HG02973 (cell line): Measurements from ENCODE around the gene LMO7.

Experiments
- ATAC-seq: cut with Tn5 transposase; IDR thresholded peaks from one replicate; pipeline ENCODE4 v1.9.1; 2021; ENCODE audit warnings: moderate library complexity; ENCODE audit not compliant: unreplicated experiment

LMO7 gene

DNA sequence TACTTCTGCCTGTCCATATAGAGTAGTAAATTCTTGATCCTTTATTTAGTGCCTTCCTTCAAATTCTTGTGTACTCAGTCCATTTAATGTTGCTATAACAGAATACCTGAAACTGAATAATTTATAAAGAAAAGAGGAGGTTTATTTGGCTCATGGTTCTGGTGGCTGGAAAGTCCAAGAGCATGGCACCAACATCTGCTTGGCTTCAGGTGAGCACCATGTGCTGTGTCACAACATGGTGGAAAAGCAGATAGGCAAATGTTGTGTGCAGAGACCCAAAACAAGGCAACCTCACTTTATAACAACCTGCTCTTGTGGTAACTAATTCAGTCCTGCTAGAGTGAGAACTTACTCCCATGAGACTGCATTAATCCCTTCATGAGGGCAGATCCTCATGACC lies 195.3 kb downstream of the LMO7 start:
- no peak for ATAC-seq

DNA sequence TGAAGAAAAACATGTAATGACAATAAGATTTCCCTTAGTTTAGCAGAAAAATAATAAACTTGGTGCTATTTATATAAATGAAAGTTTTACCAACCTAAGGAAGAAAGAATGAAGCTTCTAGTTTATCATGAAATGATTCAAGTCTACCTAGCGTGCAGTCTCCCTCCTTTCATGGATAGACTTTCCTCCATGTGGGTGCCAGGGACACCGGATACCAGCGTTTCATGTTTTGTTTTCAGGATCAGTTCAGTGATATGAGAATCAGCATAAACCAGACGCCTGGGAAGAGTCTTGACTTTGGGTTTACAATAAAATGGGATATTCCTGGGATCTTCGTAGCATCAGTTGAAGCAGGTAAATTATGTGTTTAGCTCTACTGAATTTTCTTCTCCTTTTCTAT lies 196.7 kb downstream of the LMO7 start:
- no peak for ATAC-seq

DNA sequence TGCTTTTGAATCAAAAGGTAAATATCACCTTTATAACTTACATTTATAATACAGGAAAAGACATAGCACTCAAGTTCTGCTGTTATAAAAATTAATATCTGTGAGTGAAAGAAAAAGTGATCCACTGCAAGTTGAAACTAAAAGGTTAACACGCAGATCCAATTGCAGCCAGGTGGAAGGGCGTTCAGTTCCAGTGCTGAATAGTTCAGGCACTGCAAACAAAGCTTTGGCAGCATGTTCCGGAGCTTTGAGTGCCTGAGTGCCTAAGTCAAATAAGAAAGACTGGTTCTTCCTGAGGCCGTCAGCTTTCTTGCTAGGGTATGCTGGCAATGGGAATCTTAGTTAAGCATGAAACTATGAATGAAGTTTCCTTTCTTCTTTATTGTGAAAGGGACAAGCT lies 200.3 kb downstream of the LMO7 start:
- ATAC-seq: no peak

DNA sequence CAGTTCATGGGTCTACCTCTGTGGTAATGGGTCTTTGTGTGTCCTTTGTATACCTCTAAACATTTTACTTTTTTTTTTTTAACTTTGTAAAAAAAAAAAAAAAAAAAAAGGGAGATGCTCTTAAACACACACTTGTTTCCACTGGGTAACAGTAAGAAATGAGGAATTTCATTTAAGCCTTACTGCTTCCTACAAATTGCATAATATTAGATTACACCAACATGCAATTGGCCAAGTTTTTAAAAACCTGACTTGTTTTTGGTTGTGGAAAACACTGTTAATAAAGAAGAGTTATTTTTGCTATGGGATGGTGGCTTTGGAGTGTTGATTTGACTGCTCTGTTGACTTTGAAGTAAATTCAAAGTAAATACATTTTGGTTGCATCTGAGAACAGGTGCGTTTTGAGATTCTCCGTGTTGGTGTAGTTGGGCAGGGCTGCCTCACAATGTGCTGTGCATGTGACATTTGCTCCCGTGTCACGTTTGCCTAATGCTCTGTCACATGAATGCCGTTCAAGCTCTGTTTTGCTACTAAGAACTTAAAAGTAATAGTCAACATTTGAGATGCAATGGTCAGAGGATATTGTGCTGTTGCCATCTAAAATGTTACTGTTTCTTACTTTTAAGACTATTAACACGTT lies 202.4 kb downstream of the LMO7 start:
- no peak for ATAC-seq

DNA sequence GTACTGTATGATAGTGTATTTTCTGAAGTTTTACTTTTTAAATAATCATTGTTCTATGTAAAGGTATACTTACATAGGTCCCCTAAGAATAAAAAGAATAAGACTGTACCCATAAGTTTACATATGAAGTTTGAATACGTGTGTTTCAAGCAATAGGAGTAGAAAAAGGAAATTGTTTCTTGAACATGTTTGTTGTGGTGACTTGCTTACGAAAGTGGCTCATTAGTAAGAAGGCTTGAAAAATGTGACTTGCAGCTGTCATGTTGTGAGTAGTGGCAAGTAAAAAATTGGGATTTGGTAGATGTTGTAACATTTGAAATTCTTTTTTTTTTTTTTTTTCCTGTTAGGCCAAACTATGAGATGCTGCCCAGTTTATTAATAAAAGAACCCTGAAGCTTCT lies 203.3 kb downstream of the LMO7 start:
- no peak for ATAC-seq

DNA sequence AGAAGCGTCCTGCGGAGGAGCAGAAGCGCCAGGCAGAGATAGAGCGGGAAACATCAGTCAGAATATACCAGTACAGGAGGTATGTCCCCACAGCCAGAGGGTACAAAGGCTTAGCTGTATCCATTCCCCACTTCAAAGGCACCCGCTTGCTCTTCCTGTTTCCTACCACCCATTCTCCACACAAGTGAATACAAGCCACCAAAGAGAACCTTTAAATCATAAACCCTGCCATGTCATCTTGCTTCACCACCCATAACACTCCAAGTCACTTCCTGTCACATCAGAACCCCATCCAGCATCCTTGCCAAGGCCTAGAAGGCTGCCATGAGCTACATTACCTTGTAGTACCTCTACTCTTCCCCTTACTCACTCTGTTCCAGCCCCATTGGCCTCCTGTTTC lies 205.8 kb downstream of the LMO7 start:
- no peak for ATAC-seq

DNA sequence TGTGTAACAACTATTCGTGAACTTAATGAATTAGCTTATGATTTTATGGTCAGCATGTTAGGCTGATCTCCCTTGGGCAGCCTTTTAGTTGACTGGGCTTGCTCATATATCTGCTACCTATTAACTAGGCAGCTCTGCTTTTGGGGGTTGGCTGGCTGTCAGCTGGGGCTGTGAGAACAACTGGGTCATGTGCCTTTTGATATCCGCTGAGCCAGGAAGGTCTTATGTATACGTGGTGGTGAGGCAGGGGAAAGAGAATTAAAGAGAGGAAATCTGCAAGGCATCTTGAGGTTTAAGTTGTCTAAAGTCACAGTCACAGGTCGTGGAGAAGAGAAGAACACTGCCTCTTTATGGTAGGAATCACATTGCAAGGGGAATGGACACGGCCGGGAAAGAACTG lies 206.9 kb downstream of the LMO7 start:
- no peak for ATAC-seq

DNA sequence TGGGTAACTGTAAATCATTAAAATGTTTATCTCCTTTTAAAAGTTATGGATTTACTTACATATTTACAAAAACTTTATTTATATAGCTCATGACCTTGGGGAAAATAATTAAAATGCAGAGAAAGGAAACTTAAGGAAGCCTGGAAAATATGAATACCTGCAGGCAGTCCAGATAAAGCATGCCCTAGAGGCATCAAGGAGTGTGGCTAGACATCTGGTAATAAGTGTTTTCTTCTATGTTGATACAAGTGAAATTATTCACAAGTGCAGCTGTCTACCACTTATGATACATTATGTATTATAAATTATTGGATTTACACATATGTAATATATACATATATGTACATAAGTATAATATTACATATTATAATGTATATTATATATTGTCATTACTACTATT lies 207.9 kb downstream of the LMO7 start:
- ATAC-seq: no peak

DNA sequence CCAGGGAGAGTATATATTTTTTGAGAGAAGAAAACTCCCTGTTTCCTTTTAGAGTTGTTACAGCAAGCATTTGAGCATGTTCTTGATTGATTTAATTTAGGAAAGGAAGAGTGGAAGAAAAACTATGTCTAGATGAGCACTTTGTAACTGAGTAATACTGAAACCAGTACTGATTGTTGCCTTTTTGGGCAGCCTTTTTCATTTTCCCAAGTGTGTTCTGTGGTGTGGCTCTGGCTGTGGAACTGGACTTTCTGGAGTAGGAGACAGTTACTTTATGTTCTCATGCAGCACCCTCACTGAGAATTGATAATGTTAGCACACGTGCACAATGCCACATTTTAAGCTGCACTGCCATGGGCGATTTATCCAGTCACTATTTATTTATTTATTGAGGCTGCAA lies 211.5 kb downstream of the LMO7 start:
- ATAC-seq: no peak

DNA sequence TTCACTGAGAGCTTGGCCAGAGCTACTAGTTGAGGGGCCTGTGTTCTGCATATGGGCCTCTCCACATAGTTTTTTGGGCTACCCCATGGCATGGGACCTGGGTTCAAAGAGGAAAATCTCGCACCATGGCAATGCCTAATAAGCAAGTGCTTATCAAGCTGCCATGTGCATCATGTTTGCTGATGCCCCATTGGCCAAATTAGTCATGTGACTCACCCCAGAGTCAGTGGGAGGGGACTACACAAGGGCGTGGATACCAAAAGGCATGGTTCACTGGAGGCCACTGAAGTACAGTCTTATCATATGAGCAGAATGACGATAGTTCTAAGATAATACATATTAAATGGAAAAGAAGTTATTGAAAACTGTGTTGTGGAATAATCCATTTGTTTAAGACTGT lies 214.8 kb downstream of the LMO7 start:
- no peak for ATAC-seq

DNA sequence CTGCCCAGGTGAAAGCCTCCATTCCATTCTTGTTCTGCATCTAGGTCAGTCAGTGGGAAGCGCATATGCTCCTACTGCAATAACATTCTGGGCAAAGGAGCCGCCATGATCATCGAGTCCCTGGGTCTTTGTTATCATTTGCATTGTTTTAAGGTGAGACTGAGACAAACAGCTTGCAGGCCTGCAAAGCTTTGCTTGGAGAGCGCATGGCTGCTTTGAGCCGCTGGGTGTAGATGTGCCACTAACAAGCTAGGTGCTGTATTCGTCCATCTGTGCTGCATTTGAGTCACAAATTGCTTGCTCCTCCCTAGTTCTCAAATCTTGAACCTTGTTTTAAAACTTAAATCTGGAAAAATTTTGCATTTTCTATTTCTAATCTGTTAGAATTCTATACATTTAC lies 219.1 kb downstream of the LMO7 start:
- ATAC-seq: no peak

DNA sequence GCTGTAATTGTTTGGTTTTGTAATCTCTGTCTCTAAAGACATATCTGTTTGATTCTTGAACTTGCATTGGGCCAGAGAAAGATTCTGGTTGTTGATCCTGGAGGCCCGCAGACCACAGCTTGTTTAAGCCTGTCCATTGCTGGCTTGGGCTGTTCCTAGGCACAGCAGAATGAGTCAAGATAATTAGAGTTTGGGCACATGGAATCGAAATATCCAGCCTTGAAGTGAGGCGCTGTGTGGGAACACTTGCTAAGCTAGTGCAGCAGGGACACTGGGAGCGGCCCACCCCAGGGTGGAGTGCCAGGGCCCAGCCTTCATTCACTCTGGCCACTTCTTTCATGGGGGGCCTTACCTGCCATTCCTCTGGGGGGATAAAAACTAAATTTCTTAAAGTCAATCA lies 219.7 kb downstream of the LMO7 start:
- ATAC-seq: no peak

DNA sequence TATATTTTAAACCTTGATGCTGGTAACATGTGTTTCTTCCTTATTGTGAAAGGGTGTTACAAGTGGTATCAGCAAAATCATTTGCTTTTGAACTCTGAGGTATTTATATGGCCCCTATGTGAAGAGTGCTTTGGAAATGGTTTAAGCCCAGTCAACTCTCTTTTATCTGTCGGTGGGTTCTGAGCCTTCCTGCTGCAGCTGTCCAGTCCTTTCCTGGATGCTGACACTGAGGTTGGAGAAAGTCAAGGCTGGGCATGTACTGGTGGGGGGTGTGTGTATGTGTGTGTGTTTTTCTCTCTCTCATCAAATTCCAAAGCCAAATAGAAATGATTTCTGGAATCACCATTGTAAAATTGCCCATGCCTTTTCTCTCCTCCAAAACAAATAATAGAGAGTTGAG lies 221.2 kb downstream of the LMO7 start:
- no peak for ATAC-seq

DNA sequence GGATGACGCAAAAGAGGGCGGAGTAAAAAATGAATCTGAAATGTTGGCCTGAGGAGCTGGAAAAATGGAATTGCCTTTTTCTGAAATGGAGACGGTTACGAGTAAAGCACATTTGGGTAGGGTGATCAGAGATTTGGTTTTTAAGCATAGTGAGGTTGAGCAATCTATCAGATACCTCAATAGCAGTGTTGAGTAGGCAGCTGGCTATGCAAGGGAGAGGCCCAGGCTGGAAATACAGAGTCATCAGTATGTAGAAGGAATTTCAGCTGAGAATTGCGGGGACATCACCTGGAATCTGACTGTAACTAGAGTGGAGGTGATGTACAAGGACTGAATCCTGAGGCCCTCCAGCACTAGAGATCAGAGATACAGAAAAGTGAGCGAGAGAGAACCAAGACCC lies 224.8 kb downstream of the LMO7 start:
- no peak for ATAC-seq

DNA sequence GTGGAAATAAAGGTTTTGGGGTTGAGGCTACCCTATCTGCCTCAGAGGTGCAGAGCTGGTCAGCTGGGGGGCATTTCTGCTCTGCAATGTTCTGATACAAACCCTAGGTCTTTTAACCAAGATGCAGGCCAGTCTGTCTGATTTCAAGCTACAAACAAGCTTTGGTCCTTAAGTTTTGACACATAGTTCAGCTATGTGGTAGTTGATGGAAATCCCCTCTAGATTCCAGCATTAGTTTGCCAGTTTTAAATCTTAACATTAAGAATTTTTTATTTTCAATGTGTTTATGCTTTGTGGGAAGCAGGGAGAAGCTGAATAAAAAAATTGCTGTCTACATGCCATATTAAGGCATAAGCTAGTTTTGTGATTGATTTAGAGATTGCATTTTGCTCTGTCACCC lies 225.7 kb downstream of the LMO7 start:
- ATAC-seq: no peak

DNA sequence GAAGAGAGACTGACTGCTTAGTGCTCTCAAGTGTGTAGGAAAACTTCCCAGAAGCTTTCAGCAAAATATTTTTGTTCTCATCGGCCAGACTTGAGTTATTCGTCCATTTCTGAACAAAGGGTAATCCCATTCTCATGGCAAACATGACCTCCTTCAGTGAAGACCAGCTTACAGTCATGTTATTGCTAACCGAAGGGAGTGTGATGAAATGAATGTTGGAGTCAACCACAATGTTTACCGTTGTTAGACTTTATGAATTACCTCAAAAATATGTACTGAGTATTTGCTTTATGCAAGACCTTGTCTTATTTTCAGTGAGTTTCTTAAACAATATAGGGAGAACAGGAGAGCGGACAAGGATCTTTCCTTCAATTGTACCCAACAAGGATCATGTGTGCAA lies 228.6 kb downstream of the LMO7 start:
- ATAC-seq: no peak

DNA sequence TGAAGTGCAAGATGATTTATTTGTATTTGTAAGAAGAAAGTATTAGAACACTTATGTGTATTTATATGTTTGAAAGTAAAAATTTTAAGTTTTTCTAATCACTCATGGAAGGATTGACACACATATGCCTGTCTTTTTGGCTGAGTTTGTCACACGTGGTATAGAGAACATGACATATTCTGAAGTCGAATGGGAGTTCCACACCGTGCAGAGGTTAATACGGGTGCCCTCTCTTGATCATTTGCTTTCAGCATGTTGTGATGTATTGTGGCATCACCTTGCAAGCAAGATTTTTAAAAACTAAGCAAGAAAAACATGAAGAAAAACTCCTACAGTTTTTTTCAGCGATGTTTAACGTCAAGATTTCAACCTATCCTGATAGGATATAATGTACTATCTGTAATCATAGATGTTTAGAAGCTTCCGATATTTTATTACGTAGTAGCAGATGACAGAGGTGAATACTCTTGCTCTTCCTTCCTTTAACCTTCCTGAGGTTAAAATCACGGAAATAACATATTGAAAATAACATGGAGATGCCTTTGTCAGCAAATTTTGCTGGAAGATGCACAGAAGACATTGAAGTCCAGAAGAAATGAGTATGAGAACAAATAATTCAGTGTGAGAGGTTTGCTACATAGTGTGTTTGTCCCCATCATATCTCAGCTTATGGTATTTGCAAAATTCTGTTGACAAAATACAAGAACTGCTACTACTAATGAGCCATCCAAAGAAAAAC lies 231.4 kb downstream of the LMO7 start:
- ATAC-seq: no peak

DNA sequence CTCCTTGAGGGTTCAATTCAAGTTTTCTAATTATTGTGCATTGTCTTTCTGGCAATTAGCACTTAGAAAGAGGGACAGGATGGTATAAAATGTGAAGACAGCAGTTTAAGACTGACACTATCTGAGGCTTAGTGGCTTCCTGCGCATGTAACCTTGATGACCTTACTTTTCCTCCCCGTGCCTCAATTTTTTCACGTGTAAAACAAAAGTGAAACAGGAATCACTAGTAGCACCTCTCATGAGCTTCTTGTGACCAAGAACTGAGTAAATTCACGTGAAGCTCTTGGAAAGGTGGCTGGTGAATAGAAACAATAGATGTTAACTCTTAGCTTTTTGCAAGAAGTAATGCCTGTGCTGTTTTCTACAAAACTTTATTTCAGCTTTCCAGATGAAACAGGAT lies 233.9 kb downstream of the LMO7 start:
- no peak for ATAC-seq

DNA sequence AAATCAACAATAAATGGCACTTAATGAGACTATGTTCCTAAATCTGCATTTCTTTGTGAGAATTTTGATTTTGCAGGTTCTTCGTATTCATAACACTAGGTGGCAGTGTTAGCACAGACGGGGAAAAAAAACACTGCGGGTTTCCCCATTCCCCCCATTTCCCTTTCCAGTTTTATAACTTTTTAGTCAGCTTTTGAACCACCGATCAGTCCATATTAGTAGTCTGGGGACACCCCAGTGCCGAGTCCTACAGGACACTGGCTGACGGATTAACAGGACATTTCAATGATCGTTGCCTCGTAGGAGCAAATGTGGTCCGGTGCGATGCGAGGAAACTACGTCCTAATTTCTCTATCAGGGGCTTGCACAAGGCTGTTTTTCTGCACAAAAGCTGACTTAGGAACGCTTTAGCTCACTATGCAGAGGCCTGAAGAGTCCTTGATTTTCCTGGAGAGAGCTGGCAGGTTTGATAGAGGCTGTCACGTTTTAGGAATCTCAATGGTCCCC lies 234.3 kb downstream of the LMO7 start:
- ATAC-seq: no peak

DNA sequence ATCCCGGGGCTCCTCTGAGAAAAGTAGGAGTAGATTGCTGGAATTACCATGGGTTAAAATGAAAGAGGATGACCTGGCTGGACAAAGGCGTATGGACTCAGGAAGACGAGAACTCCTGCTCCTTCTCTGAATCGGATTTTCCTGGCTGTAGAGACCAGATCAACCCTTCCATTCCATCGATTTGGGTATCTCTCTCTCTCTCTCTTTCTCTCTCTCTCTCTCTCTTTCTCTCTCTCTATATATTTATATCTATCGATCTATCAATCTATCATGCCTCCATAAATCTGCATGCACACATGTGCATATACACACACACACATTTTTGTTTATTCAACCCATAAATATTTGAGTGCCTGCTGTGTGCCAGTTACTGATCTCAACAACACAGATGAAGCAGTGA lies 234.9 kb downstream of the LMO7 start:
- no peak for ATAC-seq

DNA sequence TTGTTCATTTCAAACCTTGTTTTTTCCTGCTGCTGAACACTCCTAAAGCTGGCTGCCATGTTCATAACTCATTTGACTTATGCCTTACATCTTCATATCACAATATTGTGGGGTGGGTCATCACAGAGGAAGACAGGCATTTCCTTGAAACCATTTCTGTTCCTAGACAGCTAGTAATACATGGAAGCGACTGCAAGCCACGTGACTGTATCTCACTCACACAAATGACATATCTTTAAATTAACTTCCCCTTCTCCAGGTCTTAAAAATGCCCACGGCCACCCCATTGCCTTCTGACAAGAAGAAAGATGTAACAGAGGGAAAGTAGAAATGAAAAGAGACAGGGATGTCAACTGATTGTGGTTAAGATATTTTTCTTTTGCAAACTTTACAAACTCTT lies 236.8 kb downstream of the LMO7 start:
- ATAC-seq: no peak

DNA sequence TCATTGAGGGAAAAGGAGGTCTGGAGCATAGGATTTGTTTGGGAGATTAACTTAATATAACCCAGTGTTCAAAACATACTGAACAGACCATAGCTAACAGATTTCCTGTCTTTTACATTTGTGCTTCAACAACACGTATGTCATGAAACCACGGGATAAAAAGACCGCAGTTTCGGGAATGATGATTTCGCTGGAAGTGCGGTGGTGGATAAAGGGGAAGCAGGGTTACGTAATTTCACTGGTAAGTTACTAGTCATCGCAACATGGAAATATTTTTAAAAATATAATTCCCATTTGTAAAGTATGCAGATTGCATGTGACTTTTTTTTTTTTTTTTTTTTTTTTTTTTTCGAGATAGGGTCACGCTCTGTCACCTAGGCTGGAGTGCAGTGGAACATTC lies 237.4 kb downstream of the LMO7 start:
- ATAC-seq: no peak

DNA sequence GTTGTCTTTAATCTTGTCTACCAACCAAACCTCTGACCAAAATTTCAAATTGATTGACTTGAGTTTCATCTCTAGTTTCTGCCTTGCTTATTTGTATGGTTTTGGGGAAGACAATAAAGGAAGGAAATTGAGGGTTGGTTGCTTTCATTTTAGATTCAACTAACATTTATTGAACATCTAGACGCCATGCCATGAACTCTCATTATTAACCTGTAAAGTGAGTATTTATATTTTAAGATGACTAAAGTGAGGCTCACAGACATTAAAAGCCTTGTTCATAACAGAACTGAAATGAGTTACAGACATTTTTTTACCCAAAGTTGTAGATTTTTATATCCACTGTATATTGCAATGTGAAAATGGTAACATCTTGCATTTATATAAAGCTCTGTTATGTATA lies 239.3 kb downstream of the LMO7 start:
- no peak for ATAC-seq
